ENCODE measurements around the gene CD55. TPM values are rescaled to one million over a fixed set of nuclear protein-coding genes. Genes with fewer than 3 reads are reported as not detected.
"Not testable (repeated sequence)": the region's sequence is repeated elsewhere in the genome, so short reads cannot be mapped to it uniquely, and the experiment has no call there.

Gene CD55
- polyA plus RNA-seq, 4 donors = 46.0 to 70.8 (median 52.4) TPM

- no peak for DNase-seq (ENCODE audit: low read depth in 4 of 4, low spot score in 2 of 4)
These were observed 16.6 kb upstream of the CD55 start for GRCh38 chr1:207304710-207305488.

GRCh38 chr1:207305489-207305873, 16.0 kb upstream of the CD55 start:
- no peak for DNase-seq (ENCODE audit: low read depth in 4 of 4, low spot score in 2 of 4)

GRCh38 chr1:207306023-207306422, 15.5 kb upstream of the CD55 start:
- DNase-seq (ENCODE audit: low read depth in 4 of 4, low spot score in 2 of 4) = no peak

GRCh38 chr1:207306603-207307002, 14.9 kb upstream of the CD55 start:
- DNase-seq (ENCODE audit: low read depth in 4 of 4, low spot score in 2 of 4) = no peak

GRCh38 chr1:207308451-207309190, 12.9 kb upstream of the CD55 start:
- DNase-seq (ENCODE audit: low read depth in 4 of 4, low spot score in 2 of 4) = no peak

GRCh38 chr1:207309745-207310273, 11.7 kb upstream of the CD55 start:
- DNase-seq (ENCODE audit: low read depth in 4 of 4, low spot score in 2 of 4) = no peak

GRCh38 chr1:207311888-207312603, 9.4 kb upstream of the CD55 start:
- DNase-seq (ENCODE audit: low read depth in 4 of 4, low spot score in 2 of 4) = no peak

GRCh38 chr1:207312604-207312920, 8.9 kb upstream of the CD55 start:
- DNase-seq (ENCODE audit: low read depth in 4 of 4, low spot score in 2 of 4) = no peak

- DNase-seq (ENCODE audit: low read depth in 4 of 4, low spot score in 2 of 4) = no peak
These were observed 8.3 kb upstream of the CD55 start for GRCh38 chr1:207313131-207313530.

- DNase-seq (ENCODE audit: low read depth in 4 of 4, low spot score in 2 of 4) = no peak
These were observed 6.7 kb upstream of the CD55 start for GRCh38 chr1:207314816-207315215.

GRCh38 chr1:207315435-207315834, 6.0 kb upstream of the CD55 start:
- no peak for DNase-seq (ENCODE audit: low read depth in 4 of 4, low spot score in 2 of 4)

GRCh38 chr1:207316141-207316540, 5.3 kb upstream of the CD55 start:
- no peak for DNase-seq (ENCODE audit: low read depth in 4 of 4, low spot score in 2 of 4)

- peak in 1 of 4 donors; percentile 54 for DNase-seq (ENCODE audit: low read depth in 4 of 4, low spot score in 2 of 4)
These were observed 4.7 kb upstream of the CD55 start for GRCh38 chr1:207316622-207317391.

GRCh38 chr1:207317561-207317960, 3.9 kb upstream of the CD55 start:
- no peak for DNase-seq (ENCODE audit: low read depth in 4 of 4, low spot score in 2 of 4)

- DNase-seq (ENCODE audit: low read depth in 4 of 4, low spot score in 2 of 4) = no peak
These were observed 3.3 kb upstream of the CD55 start for GRCh38 chr1:207318072-207318619.

- DNase-seq (ENCODE audit: low read depth in 4 of 4, low spot score in 2 of 4) = no peak
These were observed 2.3 kb upstream of the CD55 start for GRCh38 chr1:207319199-207319598.

GRCh38 chr1:207320105-207320504, 1.4 kb upstream of the CD55 start:
- DNase-seq (ENCODE audit: low read depth in 4 of 4, low spot score in 2 of 4) = not testable (repeated sequence)

- no peak for DNase-seq (ENCODE audit: low read depth in 4 of 4, low spot score in 2 of 4)
These were observed 540 bp downstream of the CD55 start for GRCh38 chr1:207321790-207322645.

Measured in left renal cortex interstitium (tissue), 4 donors.